Right lobe of liver (tissue), 6 donors: ENCODE data around the gene H2AZ2. TPM values are rescaled to one million over a fixed set of nuclear protein-coding genes. Genes with fewer than 3 reads are reported as not detected.

ENCODE experiments used
- ATAC-seq, 4 donors: fragments of 200-7000 bp; cut with Tn5 transposase; one replicate each; pipeline ENCODE4 v1.9.1; 2020; ENCODE audit warnings: mild to moderate bottlenecking in 4 of 4, moderate library complexity in 4 of 4
- DNase-seq, 3 donors: peaks; one replicate each; pipeline ENCODE4 v3.0.0-alpha.2; 2020
- H3K27ac ChIP-seq, 3 donors: fragments of 200-600 bp; one replicate each; pipeline ENCODE4 v1.8.0; 2022
- H3K27me3 ChIP-seq, 2 donors: fragments of 200-600 bp; one replicate each; pipeline ENCODE4 v1.8.0; 2022
- H3K36me3 ChIP-seq, 4 donors: fragments of 200-600 bp; sonication (generic) in 1 of 4; one replicate each; pipeline versions ENCODE4 v1.5.1 to v1.8.0; 2017 to 2022; ENCODE audit warnings: control low read depth in 1 of 4
- H3K4me1 ChIP-seq, 4 donors: fragments of 200-600 bp; sonication (generic) in 1 of 4; one replicate each; pipeline versions ENCODE4 v1.5.1 to v1.8.0; 2017 to 2022; ENCODE audit warnings: control low read depth in 1 of 4
- H3K4me3 ChIP-seq, 3 donors: fragments of 200-600 bp; one replicate each; pipeline ENCODE4 v1.8.0; 2022
- H3K9me3 ChIP-seq, 4 donors: fragments of 200-600 bp; sonication (generic) in 1 of 4; one replicate each; pipeline versions ENCODE4 v1.5.1 to v1.8.0; 2017 to 2022; ENCODE audit warnings: control low read depth in 1 of 4
- POLR2A ChIP-seq: fragments of 450-650 bp; IDR thresholded peaks from one replicate; pipeline ENCODE4 v1.6.1; 2017; ENCODE audit warnings: antibody characterized with exemption, mild to moderate bottlenecking
- WGBS: methylation state at CpG from one replicate; pipeline ENCODE4 v1.1.6; 2018; ENCODE audit warnings: low coverage, low lambda C conversion rate; ENCODE audit not compliant: insufficient coverage; ENCODE audit errors: missing lambda C conversion rate; 5-methylcytosine and 5-hydroxymethylcytosine counted together
- intact Hi-C, 2 donors: fragments of 100-400 bp; cut with DNase I; formaldehyde crosslinking; loops; one replicate each; pipeline versions ENCODE4 v1.11.2 to v1.14.1; 2022
- long read RNA-seq: library from polyadenylated mRNA; unstranded; transcript quantifications from one replicate; pipeline ENCODE4 v2.0.0, GENCODE V29; 2019
- total RNA-seq, 6 experiments: library from RNA; depleted of rRNA in 2 of 6; stranded (reverse); fragments of >200 nt in 2 of 6; fragmentation: NEBNext Ultra II Directional in 3 of 6; extraction: Animal tissue kit (Norgen Biotek cat#: 25700) in 3 of 6; gene quantifications; one replicate each; pipeline versions ENCODE4 v1.1.0 to v1.2.4, GENCODE V29; 2016 to 2023
- TF ChIP-seq, protein P1 (sequence below), 4 donors: fragments of 200-600 bp in 3 of 4; fragments of 450-650 bp in 1 of 4; IDR thresholded peaks; one replicate each; pipeline versions ENCODE4 v1.5.1 to v1.8.0; 2016 to 2022; ENCODE audit warnings: antibody characterized with exemption in 4 of 4, mild to moderate bottlenecking in 2 of 4
- donor health status: DM: no; HTN: yes; CAD: no.
- donor health status: DM: no; HTN: no; CAD: no.
- donor health status: DM: no; HTN: no; CAD: no.
- donor health status: DM: no; HTN: yes; CAD: no.
- donor health status: DM: no; HTN: yes; CAD: no.

The H2AZ2 gene
- 10 to 100 TPM; 49.3 to 69.1 (median 60.9) TPM for total RNA-seq
- long read RNA-seq, partial matches to known transcripts = 0 of 3 reads
- long read RNA-seq, other reads (novel, unspliced or antisense) = 2 of 3 reads

DNA sequence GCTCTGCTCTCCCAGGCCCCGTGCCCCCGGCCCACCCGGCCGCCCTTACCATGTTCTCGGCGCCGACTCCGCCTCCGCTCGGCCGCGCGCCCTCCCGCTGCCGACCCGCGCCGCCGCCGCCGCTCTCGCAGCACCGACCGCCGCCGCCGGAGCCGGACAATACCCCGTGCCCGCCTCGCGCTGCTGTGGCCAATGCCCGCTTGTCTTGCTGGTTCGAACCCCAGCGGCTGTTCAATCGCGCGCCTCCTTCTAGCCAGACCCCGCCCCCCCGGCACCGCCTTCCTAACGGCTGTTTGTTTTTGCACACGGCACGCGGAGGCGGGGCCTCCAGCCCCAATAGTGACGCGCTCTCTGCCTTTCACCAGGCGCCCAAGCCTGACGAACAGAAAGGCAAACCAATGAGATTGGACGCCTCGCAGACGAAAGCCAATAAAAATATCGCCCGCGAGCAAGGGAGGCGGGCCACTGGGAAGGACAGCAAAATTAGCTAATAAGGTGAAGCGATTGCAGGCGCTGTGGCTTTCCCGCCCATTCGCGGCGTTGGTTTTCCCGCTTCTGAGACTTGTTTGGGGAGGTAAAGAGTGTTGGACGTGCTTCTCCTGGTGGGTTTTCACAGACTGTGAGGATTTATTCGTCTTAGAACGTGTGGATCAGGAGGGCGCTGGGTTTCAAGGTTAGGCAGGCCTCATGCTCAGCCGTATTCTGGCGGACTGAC lies at the start of gene H2AZ2:
H2AZ2 (minus strand) TSS at position 168 of the 715 bp plus-strand sequence; CDS start at position 52, 116 bp downstream.
- peak; percentile 100 for DNase-seq
- Histone ChIP-seq H3K9me3 (no peaks in the 10 kb centered on the region), H3K27ac (peak within 1 kb of the TSS; percentile 92 to 96 (median 95)), H3K27me3 (no peaks in the 10 kb centered on the region), H3K4me1 (peaks cover 0 to 13% (median 8%) of the 10 kb centered on the region in 4 donors), H3K36me3 (no peaks in the 10 kb centered on the region), H3K4me3 (peak within 1 kb of the TSS; percentile 58 to 84 (median 79))
- peak; percentile 93 to 96 (median 94) for ATAC-seq
- WGBS = 0% methylated on average over 29 of the region's 70 CpGs
- intact Hi-C loops = loop anchor here in 1 of 2 donors (10.0 kb wide), 1 partner anchor 263 kb away; the partner anchor contains the start of gene TMED4
- peak; percentile 89 for TF ChIP-seq POLR2A
- TF ChIP-seq, protein P1, sequence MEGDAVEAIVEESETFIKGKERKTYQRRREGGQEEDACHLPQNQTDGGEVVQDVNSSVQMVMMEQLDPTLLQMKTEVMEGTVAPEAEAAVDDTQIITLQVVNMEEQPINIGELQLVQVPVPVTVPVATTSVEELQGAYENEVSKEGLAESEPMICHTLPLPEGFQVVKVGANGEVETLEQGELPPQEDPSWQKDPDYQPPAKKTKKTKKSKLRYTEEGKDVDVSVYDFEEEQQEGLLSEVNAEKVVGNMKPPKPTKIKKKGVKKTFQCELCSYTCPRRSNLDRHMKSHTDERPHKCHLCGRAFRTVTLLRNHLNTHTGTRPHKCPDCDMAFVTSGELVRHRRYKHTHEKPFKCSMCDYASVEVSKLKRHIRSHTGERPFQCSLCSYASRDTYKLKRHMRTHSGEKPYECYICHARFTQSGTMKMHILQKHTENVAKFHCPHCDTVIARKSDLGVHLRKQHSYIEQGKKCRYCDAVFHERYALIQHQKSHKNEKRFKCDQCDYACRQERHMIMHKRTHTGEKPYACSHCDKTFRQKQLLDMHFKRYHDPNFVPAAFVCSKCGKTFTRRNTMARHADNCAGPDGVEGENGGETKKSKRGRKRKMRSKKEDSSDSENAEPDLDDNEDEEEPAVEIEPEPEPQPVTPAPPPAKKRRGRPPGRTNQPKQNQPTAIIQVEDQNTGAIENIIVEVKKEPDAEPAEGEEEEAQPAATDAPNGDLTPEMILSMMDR (IDR thresholded peaks at IDR 0.05) = peak in 1 of 4 donors; percentile 15

DNA sequence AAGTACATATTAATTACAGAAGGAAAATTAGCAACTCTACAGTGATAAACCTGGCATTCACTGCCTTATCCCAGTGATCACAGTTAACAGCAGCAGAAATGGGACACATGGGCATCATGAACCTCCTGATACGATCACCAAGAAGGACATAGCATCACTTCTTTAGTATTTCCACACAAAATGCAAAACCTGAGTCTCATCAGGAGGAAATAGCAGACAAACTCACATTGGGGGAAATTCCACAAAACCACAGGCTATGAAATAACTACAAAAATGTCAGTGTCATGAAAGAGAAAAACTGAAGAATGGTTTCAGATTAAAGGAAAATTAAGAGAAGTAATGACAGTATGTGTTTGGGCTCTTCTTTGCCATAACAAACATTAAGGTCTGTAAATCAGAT lies 49.4 kb upstream of the H2AZ2 start:
- no peak for ATAC-seq
- 100% methylated on average over 1 of the region's 1 CpG for WGBS
- H3K27me3 ChIP-seq = no peaks in the 10 kb centered on the region

DNA sequence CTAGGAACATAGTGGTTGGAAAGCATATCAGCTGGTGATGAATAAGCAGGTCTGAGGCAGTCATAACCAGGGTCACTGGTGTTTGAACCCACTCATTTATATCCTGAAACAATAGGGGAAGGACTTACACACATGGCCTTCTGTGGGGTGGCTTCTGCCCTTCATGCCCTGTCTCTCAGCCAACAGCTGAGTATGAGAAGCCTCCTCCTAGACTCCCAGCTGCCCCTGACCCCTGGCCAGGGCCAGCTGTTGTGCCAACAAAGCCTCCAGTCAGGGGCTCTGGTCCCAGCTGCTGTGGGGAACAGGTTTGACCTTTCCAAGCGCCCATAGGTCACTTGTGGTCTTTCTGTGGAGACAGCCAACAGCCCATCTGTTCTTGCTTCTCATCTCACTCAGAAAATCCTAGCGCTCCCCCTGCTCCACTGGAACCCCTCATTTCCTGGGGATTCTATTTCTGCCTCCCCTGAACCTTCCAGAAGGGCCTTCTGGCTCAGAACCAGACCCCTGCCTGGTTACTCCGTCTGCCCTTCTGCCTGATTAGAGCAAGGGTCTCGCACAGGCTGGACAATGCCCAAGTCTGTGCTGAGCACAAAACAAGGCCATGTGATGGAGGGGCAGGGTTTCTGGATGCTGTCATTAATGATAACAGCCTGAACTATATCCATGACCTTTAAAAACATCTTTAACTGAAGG lies 47.1 kb upstream of the H2AZ2 start:
- intact Hi-C loops = no loop called here
- no peak overlapping the region for H3K27ac ChIP-seq
- no peak for ATAC-seq
- no peak for DNase-seq
- TF ChIP-seq, protein P1 (IDR thresholded peaks at IDR 0.05) = no peak
- TF ChIP-seq POLR2A = no peak
- no peaks in the 10 kb centered on the region for H3K9me3 ChIP-seq
- WGBS = 82% methylated on average over 2 of the region's 4 CpGs
- no peaks in the 10 kb centered on the region for H3K36me3 ChIP-seq
- H3K4me1 ChIP-seq = peaks cover 0 to 16% (median 7%) of the 10 kb centered on the region in 4 donors
- no peaks in the 10 kb centered on the region for H3K27me3 ChIP-seq
- no peak overlapping the region for H3K4me3 ChIP-seq

More for the DNA sequence above, 49.4 kb upstream of the H2AZ2 start:
- Histone ChIP-seq H3K36me3 (no peaks in the 10 kb centered on the region), H3K27ac (no peak overlapping the region), H3K4me3 (no peak overlapping the region), H3K4me1 (peaks cover 0 to 16% (median 7%) of the 10 kb centered on the region in 4 donors), H3K9me3 (no peaks in the 10 kb centered on the region)
- intact Hi-C loops = no loop called here
- TF ChIP-seq, protein P1 (IDR thresholded peaks at IDR 0.05) = no peak
- no peak for TF ChIP-seq POLR2A
- no peak for DNase-seq

DNA sequence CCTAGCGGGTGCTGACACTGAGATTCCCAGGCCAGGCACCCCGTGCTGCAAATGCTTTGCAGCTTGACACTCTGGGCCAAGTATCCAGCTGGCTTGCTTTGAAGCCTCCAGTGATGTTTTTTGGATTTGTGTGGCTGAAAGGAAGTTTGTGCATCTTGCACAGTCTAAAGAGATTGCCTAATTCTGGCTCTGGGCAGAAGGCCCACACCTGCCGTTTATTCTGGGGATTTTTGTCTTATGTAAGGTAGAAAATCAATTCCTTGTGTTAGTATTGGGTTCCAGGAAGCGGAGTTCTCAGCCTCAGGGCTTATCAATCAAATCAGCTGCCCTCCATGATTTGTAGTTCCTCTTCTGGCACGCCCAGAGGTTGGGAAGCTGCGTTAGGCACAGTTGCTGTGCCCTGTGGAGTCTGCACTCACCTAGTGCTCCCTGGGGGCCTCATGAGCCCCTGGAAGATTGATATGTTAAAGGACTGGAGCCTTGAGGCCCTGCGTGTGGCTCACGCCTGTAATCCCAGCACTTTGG lies 45.9 kb upstream of the H2AZ2 start:
- H3K9me3 ChIP-seq = no peaks in the 10 kb centered on the region
- intact Hi-C loops = no loop called here
- H3K4me3 ChIP-seq = peak overlapping the region in 1 of 3 donors; percentile 20
- no peaks in the 10 kb centered on the region for H3K36me3 ChIP-seq
- peaks cover 0 to 16% (median 7%) of the 10 kb centered on the region in 4 donors for H3K4me1 ChIP-seq
- peak overlapping the region in 2 of 3 donors; percentile 46 to 69 for H3K27ac ChIP-seq
- DNase-seq = peak; percentile 49 to 82 (median 63)
- H3K27me3 ChIP-seq = no peaks in the 10 kb centered on the region
- TF ChIP-seq, protein P1 (IDR thresholded peaks at IDR 0.05) = no peak
- peak; percentile 11 for TF ChIP-seq POLR2A
- 22% methylated on average over 5 of the region's 8 CpGs for WGBS
- peak; percentile 87 to 94 (median 91) for ATAC-seq
